Tongue (tissue), 2 donors: ENCODE measurements around the gene FOXK1. TPM values are rescaled to one million over a fixed set of nuclear protein-coding genes. Genes with fewer than 3 reads are reported as not detected.
A peak's percentile ranks its signal among the peaks of the same experiment; 100 is the strongest.
"Not testable (repeated sequence)": the region's sequence is repeated elsewhere in the genome, so short reads cannot be mapped to it uniquely, and the experiment has no call there.

Source experiments
- DNase-seq: peaks from one replicate; pipeline ENCODE4 v3.0.0-alpha.2; 2015
- total RNA-seq: library from RNA; depleted of rRNA; stranded (reverse); fragments of >200 nt; gene quantifications from one replicate; pipeline ENCODE4 v1.2.3, GENCODE V29; 2014

Gene FOXK1
- 26.9 TPM for total RNA-seq

GRCh38 chr7:4681886-4682620 lies at the start of gene FOXK1:
FOXK1 (plus strand) TSS chr7:4682295; CDS start chr7:4682309, 14 bp downstream.
- peak; percentile 90 for DNase-seq

- DNase-seq = no peak
Measured at GRCh38 chr7:4633012-4633411, 49.1 kb upstream of the FOXK1 start.

- no peak for DNase-seq
Measured at GRCh38 chr7:4634166-4634565, 47.9 kb upstream of the FOXK1 start.

GRCh38 chr7:4638781-4639575 lies 43.1 kb upstream of the FOXK1 start:
- no peak for DNase-seq

GRCh38 chr7:4641091-4641666 lies 40.9 kb upstream of the FOXK1 start:
- DNase-seq = no peak

GRCh38 chr7:4641667-4642467 lies 40.2 kb upstream of the FOXK1 start:
- DNase-seq = peak; percentile 99

- DNase-seq = no peak
Measured at GRCh38 chr7:4642468-4643203, 39.5 kb upstream of the FOXK1 start.

GRCh38 chr7:4643204-4643471 lies 39.0 kb upstream of the FOXK1 start:
- not testable (repeated sequence) for DNase-seq

- DNase-seq = no peak
Measured at GRCh38 chr7:4645246-4645645, 36.8 kb upstream of the FOXK1 start.

- DNase-seq = no peak
Measured at GRCh38 chr7:4648111-4648510, 34.0 kb upstream of the FOXK1 start.

- peak; percentile 44 for DNase-seq
Measured at GRCh38 chr7:4650433-4651047, 31.6 kb upstream of the FOXK1 start.

GRCh38 chr7:4653771-4654170 lies 28.3 kb upstream of the FOXK1 start:
- no peak for DNase-seq

- no peak for DNase-seq
Measured at GRCh38 chr7:4655311-4655710, 26.8 kb upstream of the FOXK1 start.

- DNase-seq = no peak
Measured at GRCh38 chr7:4655896-4656295, 26.2 kb upstream of the FOXK1 start.

- DNase-seq = no peak
Measured at GRCh38 chr7:4657640-4658417, 24.3 kb upstream of the FOXK1 start.

GRCh38 chr7:4659551-4660286 lies 22.4 kb upstream of the FOXK1 start:
- no peak for DNase-seq

GRCh38 chr7:4661871-4662270 lies 20.2 kb upstream of the FOXK1 start:
- peak; percentile 76 for DNase-seq

GRCh38 chr7:4663239-4664018 lies 18.7 kb upstream of the FOXK1 start:
- DNase-seq = no peak

GRCh38 chr7:4665661-4666060 lies 16.4 kb upstream of the FOXK1 start:
- DNase-seq = peak; percentile 65
